Vagina (tissue), 2 donors: ENCODE measurements around the gene KCNC4.

Experiments used
- CTCF ChIP-seq, 3 experiments: fragments of 450-650 bp in 2 of 3; fragments of 200-600 bp in 1 of 3; sonication (generic) in 1 of 3; IDR thresholded peaks; one replicate each; pipeline ENCODE4 v1.5.1; 2017 to 2019; ENCODE audit warnings: antibody characterized with exemption in 3 of 3, mild to moderate bottlenecking in 2 of 3, moderate library complexity in 2 of 3
- POLR2A ChIP-seq, 2 donors: fragments of 450-650 bp; IDR thresholded peaks; one replicate each; pipeline ENCODE4 v1.6.1; 2017; ENCODE audit warnings: antibody characterized with exemption in 2 of 2, mild to moderate bottlenecking in 2 of 2, moderate library complexity in 2 of 2

DNA sequence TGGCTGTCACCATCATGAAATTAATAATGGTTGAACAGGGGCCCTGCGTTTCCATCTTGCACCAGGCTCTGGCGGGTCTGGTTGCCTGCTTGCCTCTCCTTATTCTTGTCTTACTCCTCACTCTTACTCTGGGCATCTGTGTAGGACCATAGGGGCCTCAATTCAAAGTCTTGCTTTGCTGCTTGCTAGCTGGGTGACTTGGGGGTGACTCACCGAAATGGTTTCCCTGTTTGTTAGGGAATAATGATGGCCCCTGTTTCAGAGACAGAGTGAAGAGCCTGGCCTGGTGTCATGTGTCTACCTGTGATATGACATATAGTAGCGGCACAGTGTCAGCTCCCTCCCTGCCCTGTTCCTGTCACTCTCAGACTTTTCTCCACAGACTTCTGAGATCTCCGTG is 24.6 kb downstream of the KCNC4 start:
- no peak for TF ChIP-seq POLR2A (IDR thresholded peaks at IDR 0.05)
- no peak for TF ChIP-seq CTCF (IDR thresholded peaks at IDR 0.05)
